HepG2 (cell line): ENCODE results near the gene SLC4A7. TPM values are rescaled to one million over a fixed set of nuclear protein-coding genes. Genes with fewer than 3 reads are reported as not detected.
A peak's percentile ranks its signal among the peaks of the same experiment; 100 is the strongest.

ENCODE experiments used
- GFI1 ChIP-seq: sonication (generic); formaldehyde crosslinking; IDR thresholded peaks from 2 replicates; pipeline ENCODE4 v1.5.0; 2020; ENCODE audit warnings: missing genetic modification reagents, mild to moderate bottlenecking, borderline replicate concordance
- KAT7 ChIP-seq: IDR thresholded peaks from 2 replicates; pipeline ENCODE4 v1.6.1; 2018; ENCODE audit warnings: borderline replicate concordance, missing compliant biosample characterization
- KDM4B ChIP-seq: sonication (generic); formaldehyde crosslinking; IDR thresholded peaks from 2 replicates; pipeline ENCODE4 v1.4.0; 2020; ENCODE audit warnings: missing genetic modification reagents
- MEIS1 ChIP-seq: sonication (generic); formaldehyde crosslinking; IDR thresholded peaks from 2 replicates; pipeline ENCODE4 v1.9.0; 2021; ENCODE audit warnings: mild to moderate bottlenecking, missing genetic modification reagents, moderate library complexity, borderline replicate concordance
- PHF5A ChIP-seq: IDR thresholded peaks from one replicate; pipeline ENCODE4 v1.6.1; 2018; ENCODE audit warnings: low read depth, missing genetic modification reagents; ENCODE audit not compliant: unreplicated experiment
- RBM22 ChIP-seq: fragments of 200-400 bp; formaldehyde crosslinking; optimal IDR thresholded peaks from 2 replicates; pipeline ENCODE3; 2017; ENCODE audit warnings: mild to moderate bottlenecking, low read length, moderate library complexity
- RORA ChIP-seq: sonication (generic); formaldehyde crosslinking; IDR thresholded peaks from 2 replicates; pipeline ENCODE4 v1.5.0; 2020; ENCODE audit warnings: mild to moderate bottlenecking, missing genetic modification reagents, moderate library complexity
- STAG1 ChIP-seq: sonication (generic); formaldehyde crosslinking; IDR thresholded peaks from 2 replicates; pipeline ENCODE4 v1.4.0; 2020; ENCODE audit warnings: missing genetic modification reagents
- TBX2 ChIP-seq: sonication (generic); formaldehyde crosslinking; IDR thresholded peaks from 2 replicates; pipeline ENCODE4 v1.5.0; 2020; ENCODE audit warnings: missing genetic modification reagents, mild to moderate bottlenecking, borderline replicate concordance
- ZNF335 ChIP-seq: sonication (generic); formaldehyde crosslinking; IDR thresholded peaks from 2 replicates; pipeline ENCODE4 v1.4.0; 2020; ENCODE audit warnings: missing genetic modification reagents
- ZNF766 ChIP-seq: sonication (generic); formaldehyde crosslinking; IDR thresholded peaks from 2 replicates; pipeline ENCODE4 v1.5.0; 2020; ENCODE audit warnings: missing genetic modification reagents, borderline replicate concordance
- polyA plus RNA-seq, 8 experiments: library from polyadenylated mRNA; depleted of rRNA in 3 of 8; stranded (reverse) in 7 of 8; unstranded in 1 of 8; fragments of >200 nt; fragmentation: Illumina TruSeq in 4 of 8; extraction: Trizol in 4 of 8; gene quantifications; 2 replicates each; pipeline versions ENCODE4 v1.2.1 to v1.2.3, GENCODE V29; 2011 to 2016; ENCODE audit warnings: low read depth in 4 of 8, missing spikeins in 1 of 8, mixed read lengths in 1 of 8; ENCODE audit not compliant: insufficient read depth in 1 of 8
- total RNA-seq, 5 experiments: library from RNA; depleted of rRNA; stranded (reverse); fragments of >200 nt; fragmentation: Illumina TruSeq; extraction: Trizol; gene quantifications; 2 replicates each; pipeline ENCODE4 v1.2.3, GENCODE V29; 2016; ENCODE audit warnings: low read depth in 1 of 5
- TF ChIP-seq, protein P1 (sequence below), 2 experiments: sonication (generic) in 1 of 2; formaldehyde crosslinking in 1 of 2; IDR thresholded peaks; 2 replicates each; pipeline versions ENCODE4 v1.6.1 to v1.9.0; 2014 to 2022; ENCODE audit warnings: antibody characterized with exemption in 1 of 2, borderline replicate concordance in 1 of 2, inconsistent platforms in 1 of 2, low read depth in 1 of 2, missing genetic modification reagents in 1 of 2
- TF ChIP-seq, protein P2 (sequence below): sonication (generic); formaldehyde crosslinking; IDR thresholded peaks from 2 replicates; pipeline ENCODE4 v1.4.0; 2020; ENCODE audit warnings: missing genetic modification reagents
- TF ChIP-seq, protein P3 (sequence below): sonication (generic); formaldehyde crosslinking; IDR thresholded peaks from 2 replicates; pipeline ENCODE4 v1.9.0; 2022; ENCODE audit warnings: low read depth, missing genetic modification reagents
- TF ChIP-seq, protein P4 (sequence below): fragments of 450-650 bp; IDR thresholded peaks from 2 replicates; pipeline ENCODE4 v1.6.1; 2016

Gene SLC4A7
- total and polyA plus RNA-seq, 2 of the 13 experiments (the other 11 are each of a cell fraction or from before 2014, with no cell fraction given) = 16.4 to 43.8 TPM

DNA sequence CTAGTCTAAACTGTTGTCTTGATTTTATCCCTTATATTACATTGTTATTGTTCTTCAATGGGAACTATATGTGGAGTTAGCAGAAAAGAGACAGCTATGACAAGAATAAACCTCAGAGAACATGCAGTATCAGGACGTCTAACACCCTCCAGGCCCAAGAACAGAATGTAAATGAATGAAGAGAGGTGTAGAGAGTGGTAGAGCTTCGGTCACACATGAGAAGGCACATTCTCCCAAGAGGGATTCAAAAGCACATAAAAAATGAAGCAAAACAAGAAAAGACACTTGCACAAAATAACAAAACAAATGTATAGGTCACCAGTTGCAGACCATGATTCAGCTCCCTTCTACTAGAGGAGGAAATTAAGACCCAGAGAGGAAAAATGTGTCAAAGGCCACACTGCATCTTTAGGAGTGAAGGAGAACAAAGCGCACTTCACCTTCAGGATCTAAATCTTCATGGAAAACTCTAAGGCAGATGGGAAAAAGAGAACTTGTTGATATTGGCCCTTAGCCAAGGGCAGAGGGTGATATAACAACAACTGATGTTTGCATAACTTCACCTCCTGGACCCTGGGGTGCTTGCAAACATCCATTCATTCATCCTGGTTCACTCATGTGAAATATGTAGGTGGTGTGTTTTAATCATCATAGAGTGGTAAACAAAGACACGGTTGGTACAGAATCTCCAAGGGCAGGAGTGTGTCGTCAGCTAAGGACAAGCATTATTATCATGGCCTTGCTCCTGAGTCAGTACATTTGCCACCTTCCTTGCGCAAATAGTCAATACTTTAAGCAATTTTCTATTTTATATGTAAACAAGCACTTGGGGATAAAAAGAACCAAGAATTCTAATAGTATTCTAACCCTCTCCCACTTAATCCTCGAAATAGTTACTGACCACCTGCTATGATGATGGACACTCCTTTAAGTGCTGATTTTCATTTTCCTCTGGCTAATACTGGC lies 123.8 kb downstream of the SLC4A7 start (continued):
- TF ChIP-seq, protein P1, sequence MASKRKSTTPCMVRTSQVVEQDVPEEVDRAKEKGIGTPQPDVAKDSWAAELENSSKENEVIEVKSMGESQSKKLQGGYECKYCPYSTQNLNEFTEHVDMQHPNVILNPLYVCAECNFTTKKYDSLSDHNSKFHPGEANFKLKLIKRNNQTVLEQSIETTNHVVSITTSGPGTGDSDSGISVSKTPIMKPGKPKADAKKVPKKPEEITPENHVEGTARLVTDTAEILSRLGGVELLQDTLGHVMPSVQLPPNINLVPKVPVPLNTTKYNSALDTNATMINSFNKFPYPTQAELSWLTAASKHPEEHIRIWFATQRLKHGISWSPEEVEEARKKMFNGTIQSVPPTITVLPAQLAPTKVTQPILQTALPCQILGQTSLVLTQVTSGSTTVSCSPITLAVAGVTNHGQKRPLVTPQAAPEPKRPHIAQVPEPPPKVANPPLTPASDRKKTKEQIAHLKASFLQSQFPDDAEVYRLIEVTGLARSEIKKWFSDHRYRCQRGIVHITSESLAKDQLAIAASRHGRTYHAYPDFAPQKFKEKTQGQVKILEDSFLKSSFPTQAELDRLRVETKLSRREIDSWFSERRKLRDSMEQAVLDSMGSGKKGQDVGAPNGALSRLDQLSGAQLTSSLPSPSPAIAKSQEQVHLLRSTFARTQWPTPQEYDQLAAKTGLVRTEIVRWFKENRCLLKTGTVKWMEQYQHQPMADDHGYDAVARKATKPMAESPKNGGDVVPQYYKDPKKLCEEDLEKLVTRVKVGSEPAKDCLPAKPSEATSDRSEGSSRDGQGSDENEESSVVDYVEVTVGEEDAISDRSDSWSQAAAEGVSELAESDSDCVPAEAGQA (IDR thresholded peaks at IDR 0.05; ENCODE audit: low read depth) = no peak
- TF ChIP-seq, protein P1 (CRISPR knock-in tag; IDR thresholded peaks at IDR 0.05; ENCODE audit: borderline replicate concordance) = 0 out of 2 replicates have a peak, but pooled peaks have one; percentile 67
- TF ChIP-seq STAG1 (CRISPR knock-in tag) = no peak; the same call in 1 of the 2 replicates
- no peak for TF ChIP-seq RORA (CRISPR knock-in tag)
- TF ChIP-seq GFI1 = peak; percentile 85
- TF ChIP-seq KDM4B (CRISPR knock-in tag) = peak; percentile 86
- peak; percentile 89 for TF ChIP-seq MEIS1
- peak; percentile 59 for TF ChIP-seq RBM22
- TF ChIP-seq, protein P2, sequence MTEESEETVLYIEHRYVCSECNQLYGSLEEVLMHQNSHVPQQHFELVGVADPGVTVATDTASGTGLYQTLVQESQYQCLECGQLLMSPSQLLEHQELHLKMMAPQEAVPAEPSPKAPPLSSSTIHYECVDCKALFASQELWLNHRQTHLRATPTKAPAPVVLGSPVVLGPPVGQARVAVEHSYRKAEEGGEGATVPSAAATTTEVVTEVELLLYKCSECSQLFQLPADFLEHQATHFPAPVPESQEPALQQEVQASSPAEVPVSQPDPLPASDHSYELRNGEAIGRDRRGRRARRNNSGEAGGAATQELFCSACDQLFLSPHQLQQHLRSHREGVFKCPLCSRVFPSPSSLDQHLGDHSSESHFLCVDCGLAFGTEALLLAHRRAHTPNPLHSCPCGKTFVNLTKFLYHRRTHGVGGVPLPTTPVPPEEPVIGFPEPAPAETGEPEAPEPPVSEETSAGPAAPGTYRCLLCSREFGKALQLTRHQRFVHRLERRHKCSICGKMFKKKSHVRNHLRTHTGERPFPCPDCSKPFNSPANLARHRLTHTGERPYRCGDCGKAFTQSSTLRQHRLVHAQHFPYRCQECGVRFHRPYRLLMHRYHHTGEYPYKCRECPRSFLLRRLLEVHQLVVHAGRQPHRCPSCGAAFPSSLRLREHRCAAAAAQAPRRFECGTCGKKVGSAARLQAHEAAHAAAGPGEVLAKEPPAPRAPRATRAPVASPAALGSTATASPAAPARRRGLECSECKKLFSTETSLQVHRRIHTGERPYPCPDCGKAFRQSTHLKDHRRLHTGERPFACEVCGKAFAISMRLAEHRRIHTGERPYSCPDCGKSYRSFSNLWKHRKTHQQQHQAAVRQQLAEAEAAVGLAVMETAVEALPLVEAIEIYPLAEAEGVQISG (CRISPR knock-in tag) = peak; percentile 82
- TF ChIP-seq, protein P3, sequence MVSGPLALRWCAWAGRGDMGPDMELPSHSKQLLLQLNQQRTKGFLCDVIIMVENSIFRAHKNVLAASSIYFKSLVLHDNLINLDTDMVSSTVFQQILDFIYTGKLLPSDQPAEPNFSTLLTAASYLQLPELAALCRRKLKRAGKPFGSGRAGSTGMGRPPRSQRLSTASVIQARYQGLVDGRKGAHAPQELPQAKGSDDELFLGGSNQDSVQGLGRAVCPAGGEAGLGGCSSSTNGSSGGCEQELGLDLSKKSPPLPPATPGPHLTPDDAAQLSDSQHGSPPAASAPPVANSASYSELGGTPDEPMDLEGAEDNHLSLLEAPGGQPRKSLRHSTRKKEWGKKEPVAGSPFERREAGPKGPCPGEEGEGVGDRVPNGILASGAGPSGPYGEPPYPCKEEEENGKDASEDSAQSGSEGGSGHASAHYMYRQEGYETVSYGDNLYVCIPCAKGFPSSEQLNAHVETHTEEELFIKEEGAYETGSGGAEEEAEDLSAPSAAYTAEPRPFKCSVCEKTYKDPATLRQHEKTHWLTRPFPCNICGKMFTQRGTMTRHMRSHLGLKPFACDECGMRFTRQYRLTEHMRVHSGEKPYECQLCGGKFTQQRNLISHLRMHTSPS (CRISPR knock-in tag) = peak; percentile 75; the same call in 1 of the 2 replicates
- no peak for TF ChIP-seq PHF5A
- TF ChIP-seq TBX2 (CRISPR knock-in tag) = peak; percentile 99
- TF ChIP-seq, protein P4, sequence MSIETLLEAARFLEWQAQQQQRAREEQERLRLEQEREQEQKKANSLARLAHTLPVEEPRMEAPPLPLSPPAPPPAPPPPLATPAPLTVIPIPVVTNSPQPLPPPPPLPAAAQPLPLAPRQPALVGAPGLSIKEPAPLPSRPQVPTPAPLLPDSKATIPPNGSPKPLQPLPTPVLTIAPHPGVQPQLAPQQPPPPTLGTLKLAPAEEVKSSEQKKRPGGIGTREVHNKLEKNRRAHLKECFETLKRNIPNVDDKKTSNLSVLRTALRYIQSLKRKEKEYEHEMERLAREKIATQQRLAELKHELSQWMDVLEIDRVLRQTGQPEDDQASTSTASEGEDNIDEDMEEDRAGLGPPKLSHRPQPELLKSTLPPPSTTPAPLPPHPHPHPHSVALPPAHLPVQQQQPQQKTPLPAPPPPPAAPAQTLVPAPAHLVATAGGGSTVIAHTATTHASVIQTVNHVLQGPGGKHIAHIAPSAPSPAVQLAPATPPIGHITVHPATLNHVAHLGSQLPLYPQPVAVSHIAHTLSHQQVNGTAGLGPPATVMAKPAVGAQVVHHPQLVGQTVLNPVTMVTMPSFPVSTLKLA = peak; percentile 50
- TF ChIP-seq ZNF335 (CRISPR knock-in tag) = peak; percentile 74; the same call in 1 of the 2 replicates
- 0 out of 2 replicates have a peak, but pooled peaks have one; percentile 5 for TF ChIP-seq KAT7
- no peak for TF ChIP-seq ZNF766 (CRISPR knock-in tag)
